Stimulated activated CD4-positive, alpha-beta T cell treated with anti-CD3 and anti-CD28 coated beads, Interleukin-4, amount 100 ng/mL, for 1 hour (primary cell): ENCODE results near the gene PDE5A.
"Not testable (repeated sequence)": the region's sequence is repeated elsewhere in the genome, so short reads cannot be mapped to it uniquely, and the experiment has no call there.

Experiments
- DNase-seq: peaks from one replicate; pipeline ENCODE4 v3.0.0-alpha.2; 2020

PDE5A gene

DNA sequence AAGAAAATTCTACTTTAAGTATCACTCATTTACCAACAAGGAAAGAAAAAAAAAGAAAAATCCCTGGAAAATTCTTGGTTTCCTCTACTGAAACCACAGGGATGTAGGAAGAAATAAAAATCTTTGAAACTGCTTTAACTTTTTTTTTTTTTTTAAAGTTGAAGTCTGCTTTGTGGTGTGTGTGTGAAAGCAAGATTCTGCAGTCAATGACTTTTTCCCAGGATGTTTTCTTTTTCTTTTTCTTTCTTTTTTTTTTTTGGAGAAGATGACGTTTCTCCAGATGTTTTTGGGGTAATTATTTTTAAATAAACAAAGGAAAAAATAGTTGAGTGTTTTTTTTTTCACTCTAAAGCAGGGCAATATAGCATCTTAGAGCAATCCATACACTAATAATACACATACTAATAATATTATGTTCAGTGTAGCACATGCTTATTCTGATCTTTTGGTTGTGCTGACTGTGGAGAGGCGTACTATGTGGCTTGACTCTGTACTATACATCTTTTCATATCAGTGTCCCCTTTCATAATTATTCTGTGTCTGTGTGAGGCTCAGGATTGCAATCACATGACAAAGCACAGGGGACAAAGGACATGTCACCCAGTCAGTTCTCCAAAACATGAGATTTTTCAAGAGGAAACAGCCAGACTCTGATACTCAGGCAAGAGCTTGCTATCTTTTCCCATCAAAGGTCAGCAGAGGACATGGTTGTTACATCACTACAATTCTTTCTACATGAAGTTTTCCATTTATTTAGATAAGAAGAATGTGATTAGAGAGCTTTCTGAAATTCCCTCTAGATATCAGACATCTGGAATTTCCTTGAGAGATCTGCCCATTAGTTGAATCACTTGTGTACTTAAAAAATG lies 111.0 kb downstream of the PDE5A start:
- no peak for DNase-seq

- DNase-seq: no peak
Observed at GRCh38 chr4:119512398-119512797, 116.2 kb downstream of the PDE5A start.

DNA sequence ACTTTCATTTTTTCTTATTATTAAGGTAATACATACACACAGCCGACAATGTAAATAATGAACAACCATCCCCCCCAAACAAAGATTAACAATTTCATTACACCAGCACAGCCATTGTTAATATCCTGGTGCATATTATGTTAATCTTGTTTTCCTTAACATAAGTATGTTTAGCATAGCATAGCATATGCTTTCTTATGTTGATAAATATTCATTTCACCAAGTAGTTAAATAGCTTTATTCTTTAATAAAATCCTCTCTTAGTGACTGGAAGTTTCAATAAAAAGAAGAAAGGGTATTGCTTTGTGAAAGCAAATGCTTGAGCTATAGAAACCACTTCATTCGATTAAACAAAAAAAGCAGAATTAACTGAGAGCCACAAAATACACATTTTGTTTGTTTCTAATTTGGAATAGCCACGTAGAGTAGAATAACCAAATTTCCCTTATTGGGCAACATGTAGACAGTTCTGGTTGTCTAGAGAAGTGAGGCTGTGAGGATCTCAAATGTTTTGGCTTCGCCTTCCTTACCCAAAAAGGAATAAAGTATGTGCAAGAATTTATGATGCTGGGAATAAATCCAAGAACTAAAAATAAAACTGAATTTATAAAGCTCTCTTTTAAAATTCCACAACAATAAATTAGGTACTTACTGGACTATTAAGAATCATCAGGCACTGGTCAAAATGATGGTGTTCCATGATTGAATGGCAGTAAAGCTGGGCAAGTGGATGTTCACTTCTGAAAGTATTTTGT lies 118.0 kb downstream of the PDE5A start:
- DNase-seq: no peak

- no peak for DNase-seq
Observed at GRCh38 chr4:119508281-119508680, 120.3 kb downstream of the PDE5A start.

DNA sequence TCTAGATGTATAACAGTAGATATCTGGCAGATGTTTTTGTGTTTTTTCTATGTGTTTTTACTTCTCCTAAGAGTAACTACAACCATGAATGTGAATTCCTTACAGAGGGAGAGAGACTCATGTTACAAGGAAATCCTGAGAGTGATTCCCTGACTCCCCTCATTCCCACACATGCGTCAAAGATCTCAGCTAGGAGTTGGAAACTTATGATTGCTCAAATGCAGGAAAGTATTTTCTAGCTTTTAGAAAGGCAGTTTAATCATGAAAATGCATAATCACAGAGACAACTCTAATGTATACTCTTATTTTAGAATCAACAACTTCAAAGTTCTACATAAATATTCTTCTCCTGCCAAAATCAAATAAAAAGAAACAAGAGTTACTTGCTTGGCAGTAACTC lies 121.8 kb downstream of the PDE5A start:
- DNase-seq: no peak

- DNase-seq: no peak
Observed at GRCh38 chr4:119504616-119505015, 124.0 kb downstream of the PDE5A start.

DNA sequence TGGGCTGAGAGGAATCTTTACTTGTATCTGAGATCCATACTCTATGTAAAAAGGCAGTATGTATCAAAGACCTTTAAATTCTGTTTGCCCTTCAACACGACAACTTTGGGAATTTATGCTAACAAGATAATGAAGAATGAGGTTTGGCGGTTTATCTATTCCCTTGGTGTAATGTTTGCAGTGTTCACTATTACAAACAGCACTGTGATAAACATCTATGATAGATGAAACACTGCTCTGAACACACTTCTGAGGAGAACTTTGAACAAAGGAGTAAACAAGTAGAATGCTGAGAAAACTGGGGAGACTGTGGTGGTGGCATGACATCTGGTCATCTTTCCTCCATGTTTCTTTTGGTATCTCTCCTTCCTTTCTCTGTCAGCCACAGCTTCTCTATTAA lies 126.9 kb downstream of the PDE5A start:
- DNase-seq: no peak

DNA sequence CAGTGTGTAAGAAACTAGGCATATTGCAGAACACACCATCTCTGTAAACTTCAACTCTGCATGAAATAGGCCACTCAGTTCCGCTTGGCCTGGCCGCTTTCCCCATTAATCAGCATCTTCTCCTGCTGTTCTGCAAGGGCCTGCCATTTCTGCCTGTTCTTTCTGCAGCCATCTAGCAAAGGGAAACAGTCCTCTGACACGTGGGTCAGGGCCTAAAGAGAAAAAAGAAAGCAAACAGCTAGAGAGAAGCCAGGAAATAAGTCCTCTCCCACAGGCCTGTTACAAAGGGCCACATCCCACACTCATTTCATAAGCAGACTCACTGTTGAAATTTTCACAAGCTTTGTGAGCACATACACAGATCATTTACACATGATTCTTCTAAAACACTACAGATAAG lies 130.1 kb downstream of the PDE5A start:
- DNase-seq: no peak

- DNase-seq: no peak
Observed at GRCh38 chr4:119493886-119494285, 134.7 kb downstream of the PDE5A start.

DNA sequence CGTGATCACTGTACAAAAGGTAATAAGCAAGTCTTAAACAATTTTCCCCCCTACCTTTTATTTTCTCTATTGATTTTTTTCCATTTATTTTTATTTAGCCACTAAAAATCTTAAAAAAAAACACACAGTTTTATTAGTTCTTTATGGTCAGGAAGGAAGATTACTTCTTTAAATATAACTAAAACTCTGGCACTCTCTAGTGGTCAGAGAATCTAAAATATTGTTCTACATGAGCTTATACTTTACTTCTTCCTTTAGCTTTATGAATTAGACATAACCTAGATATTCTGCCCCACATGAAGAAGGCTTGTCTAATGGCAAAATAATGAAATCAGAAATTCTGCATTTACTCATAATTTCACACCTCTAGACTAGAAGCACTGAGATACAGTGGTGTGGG lies 135.2 kb downstream of the PDE5A start:
- DNase-seq: no peak

GRCh38 chr4:119490335-119490734 lies 138.3 kb downstream of the PDE5A start:
- no peak for DNase-seq

- DNase-seq: no peak
Observed at GRCh38 chr4:119489305-119489704, 139.3 kb downstream of the PDE5A start.

DNA sequence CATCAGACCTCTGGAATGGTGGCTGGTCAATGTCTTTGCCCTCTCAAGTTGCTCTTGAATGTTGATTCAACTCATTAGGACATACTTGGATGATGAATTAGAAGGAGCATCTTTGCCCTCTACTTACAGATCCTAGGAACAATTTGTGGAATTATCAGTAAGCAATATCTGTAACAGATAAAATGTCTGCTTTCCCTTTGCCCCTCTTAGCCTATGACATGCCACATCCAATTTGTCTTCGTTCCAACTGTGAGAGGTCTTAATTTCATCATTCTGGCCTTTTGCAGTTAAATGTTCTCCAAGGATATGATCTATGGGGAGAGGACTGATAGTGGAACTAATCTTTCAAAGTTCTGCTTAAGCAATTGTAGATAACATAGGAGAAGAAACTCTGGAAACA lies 148.3 kb downstream of the PDE5A start:
- no peak for DNase-seq

- no peak for DNase-seq
Observed at GRCh38 chr4:119479835-119480234, 148.8 kb downstream of the PDE5A start.

GRCh38 chr4:119479180-119479808 lies 149.3 kb downstream of the PDE5A start:
- DNase-seq: no peak

- DNase-seq: no peak
Observed at GRCh38 chr4:119478446-119479179, 150.0 kb downstream of the PDE5A start.

DNA sequence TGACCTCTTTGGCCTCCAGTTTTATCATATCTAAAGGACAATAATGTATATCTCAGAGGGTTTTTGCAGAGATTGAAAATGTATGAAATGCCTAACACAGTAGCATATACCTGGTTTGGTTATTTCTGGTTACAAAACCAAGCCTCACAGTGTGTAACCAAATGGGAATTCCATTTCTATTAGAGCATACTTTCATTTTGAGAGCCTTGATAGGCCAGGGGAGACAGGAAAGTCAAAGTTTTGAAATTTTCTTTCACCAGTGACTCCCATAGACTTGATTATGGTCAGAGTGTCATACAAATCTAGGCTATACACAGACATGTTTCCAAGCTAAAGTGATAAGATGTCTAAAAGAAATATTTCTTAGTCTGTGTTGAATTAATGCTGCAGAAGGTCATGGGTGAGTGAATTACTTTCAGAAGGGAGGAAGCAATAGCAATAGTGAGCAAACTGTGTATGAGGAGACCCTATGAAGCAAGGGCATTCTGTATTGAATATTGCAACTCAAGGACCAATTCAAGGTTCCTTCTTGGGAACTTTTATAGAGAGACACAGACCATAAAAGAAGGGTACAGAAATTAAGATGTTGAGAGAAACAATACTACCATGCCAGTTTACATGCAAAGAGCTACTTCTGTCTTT lies 151.1 kb downstream of the PDE5A start:
- no peak for DNase-seq

DNA sequence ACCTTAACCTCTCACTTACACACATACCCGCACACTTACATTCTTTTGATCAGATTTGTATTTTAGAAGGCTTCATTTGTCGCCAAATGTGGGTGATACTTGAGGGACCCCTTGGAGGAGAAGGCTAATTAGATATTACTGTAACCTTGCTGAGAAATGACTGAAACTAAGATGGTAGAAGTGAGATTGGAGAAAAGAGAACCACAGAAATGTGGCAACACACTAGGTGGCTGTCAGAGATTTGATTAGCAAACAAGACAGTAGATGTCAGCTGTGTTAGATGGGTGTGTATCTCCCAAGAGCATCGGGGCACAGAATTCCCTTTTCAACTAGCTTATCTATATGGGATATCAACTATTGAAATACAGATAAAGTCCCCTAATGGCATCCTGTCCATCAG lies 157.3 kb downstream of the PDE5A start:
- no peak for DNase-seq

- DNase-seq: not testable (repeated sequence)
Observed at GRCh38 chr4:119470737-119471063, 157.9 kb downstream of the PDE5A start.

- DNase-seq: not testable (repeated sequence)
Observed at GRCh38 chr4:119470021-119470736, 158.4 kb downstream of the PDE5A start.

GRCh38 chr4:119469039-119469438 lies 159.6 kb downstream of the PDE5A start:
- not testable (repeated sequence) for DNase-seq

DNA sequence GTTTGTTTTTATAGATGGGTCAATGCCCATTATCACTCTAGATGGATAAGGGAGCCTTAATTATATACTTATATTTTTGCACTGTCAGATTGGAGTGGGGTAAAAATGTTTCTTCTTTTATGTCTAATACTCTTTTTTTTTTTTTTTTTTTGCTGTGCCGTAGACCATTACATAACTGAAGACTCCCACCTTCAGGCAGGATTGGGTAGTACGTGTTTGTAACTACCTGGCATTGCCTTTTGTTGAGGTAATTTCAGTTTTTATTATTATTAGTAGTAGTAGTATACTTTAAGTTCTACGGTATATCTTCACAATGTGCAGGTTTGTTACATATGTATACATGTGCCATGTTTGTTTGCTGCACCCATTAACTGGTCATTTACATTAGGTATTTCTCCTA lies 165.9 kb downstream of the PDE5A start:
- peak; percentile 3 for DNase-seq
